RWPE1 (cell line): ENCODE data around the gene UGT3A2.
"Not testable (repeated sequence)": the region's sequence is repeated elsewhere in the genome, so short reads cannot be mapped to it uniquely, and the experiment has no call there.

Experiments used
- CTCF ChIA-PET: fragments of 350-600 bp; sonication (Branson Sonifier 250); formaldehyde crosslinking; extraction: SDS; loops from one replicate; lab custom pipeline; 2021; lab: Yijun Ruan, JAX
- POLR2A ChIA-PET: fragments of 400-600 bp; formaldehyde crosslinking; extraction: SDS; loops from one replicate; lab custom pipeline; 2020; ENCODE audit warnings: antibody characterized with exemption; ENCODE audit not compliant: low non-redundant PET; lab: Yijun Ruan, JAX
- DNase-seq: peaks from one replicate; pipeline ENCODE4 v3.0.0; 2012; ENCODE audit warnings: low spot score
- H3K27ac ChIP-seq: fragments of 450-650 bp; 2 replicates; pipeline ENCODE4 v1.5.1; 2017
- TF ChIP-seq, protein P1 (sequence below): fragments of 450-650 bp; conservative IDR thresholded peaks from 2 replicates; pipeline ENCODE4 v1.5.1; 2017; ENCODE audit warnings: low read depth, mild to moderate bottlenecking

The UGT3A2 gene

DNA sequence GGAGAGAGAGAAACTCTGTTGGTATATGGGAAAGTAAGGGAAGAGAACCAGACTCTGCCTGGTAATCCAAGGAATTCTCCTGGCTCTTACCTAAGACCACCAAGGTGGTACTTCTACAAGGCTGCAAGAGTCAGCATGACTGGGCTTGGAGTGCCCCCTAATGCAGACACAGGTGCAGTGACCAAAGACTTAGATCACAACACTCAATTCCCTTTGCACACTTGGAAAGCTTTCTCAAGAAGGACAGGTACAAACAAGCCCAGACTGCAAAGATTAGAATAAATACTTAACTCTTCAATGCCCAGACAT is 25.2 kb downstream of the UGT3A2 start:
- ChIA-PET CTCF (no interaction called here), POLR2A (no interaction called here)
- TF ChIP-seq, protein P1, sequence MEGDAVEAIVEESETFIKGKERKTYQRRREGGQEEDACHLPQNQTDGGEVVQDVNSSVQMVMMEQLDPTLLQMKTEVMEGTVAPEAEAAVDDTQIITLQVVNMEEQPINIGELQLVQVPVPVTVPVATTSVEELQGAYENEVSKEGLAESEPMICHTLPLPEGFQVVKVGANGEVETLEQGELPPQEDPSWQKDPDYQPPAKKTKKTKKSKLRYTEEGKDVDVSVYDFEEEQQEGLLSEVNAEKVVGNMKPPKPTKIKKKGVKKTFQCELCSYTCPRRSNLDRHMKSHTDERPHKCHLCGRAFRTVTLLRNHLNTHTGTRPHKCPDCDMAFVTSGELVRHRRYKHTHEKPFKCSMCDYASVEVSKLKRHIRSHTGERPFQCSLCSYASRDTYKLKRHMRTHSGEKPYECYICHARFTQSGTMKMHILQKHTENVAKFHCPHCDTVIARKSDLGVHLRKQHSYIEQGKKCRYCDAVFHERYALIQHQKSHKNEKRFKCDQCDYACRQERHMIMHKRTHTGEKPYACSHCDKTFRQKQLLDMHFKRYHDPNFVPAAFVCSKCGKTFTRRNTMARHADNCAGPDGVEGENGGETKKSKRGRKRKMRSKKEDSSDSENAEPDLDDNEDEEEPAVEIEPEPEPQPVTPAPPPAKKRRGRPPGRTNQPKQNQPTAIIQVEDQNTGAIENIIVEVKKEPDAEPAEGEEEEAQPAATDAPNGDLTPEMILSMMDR, result no peak
- no peak overlapping the region for H3K27ac ChIP-seq
- DNase-seq, result no peak

DNA sequence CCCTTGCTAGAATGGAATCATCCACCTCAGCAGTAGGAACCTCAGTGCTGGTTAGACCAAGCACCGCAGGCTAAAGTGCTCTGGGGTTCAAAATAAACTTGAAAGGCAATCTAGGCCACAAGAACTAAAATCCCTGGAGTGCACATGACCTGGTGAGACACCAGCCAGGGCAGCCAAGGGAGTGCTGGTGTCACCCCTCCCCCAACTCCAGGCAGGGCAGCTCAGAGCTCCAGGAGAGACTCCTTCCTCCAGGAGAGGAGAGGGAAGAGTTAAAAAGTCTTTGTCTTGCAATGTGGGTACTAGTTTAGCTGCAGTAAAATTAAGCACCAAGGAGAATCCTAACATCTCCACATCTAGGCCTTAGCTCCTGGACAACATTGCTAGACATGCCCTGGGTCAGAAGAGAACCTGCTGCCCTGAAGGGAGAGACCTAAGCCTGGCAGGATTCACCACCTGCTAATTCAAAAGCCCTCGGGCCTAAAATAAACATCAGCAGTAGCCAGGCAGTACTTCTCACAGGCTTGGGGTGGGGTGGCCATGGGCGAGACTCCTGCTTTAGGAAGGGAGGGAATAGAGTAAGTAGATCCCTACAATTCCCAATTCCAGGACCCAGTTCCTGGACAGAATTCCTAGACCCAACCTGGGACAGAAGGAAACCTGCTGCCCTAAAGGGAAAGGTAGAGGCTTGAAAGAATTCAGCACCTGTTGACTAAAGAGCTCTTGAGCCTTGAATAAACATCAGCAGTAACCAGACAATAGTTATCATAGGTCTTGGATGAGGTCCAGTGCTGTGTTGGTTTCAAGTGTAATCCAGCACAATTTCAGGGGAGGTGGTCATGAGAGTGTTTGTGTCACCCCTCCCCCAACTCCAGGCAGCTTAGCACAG is 25.8 kb downstream of the UGT3A2 start:
- ChIA-PET CTCF (no interaction called here), POLR2A (no interaction called here)
- no peak overlapping the region for H3K27ac ChIP-seq
- DNase-seq, result no peak
- TF ChIP-seq, protein P1, result no peak

DNA sequence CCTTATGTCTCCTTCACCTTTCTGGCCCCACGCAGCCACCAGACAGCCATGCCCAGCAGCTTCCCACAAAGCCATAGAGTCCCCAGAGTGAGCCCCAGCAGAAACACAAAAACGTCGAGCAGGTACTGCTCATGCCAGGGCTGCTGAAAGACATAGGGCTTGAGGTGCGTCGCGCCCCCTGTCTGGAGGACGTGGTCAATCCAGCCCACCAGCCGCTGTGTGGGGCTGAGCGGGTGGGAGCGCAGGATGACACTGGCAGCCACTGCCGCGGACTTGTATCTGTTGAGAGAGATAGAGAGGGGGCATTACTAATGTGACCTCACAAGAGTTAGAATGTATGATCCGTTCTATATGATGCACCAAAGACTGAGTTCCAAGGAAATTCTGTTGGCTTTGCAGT is 31.0 kb downstream of the UGT3A2 start:
- CTCF ChIA-PET, result no interaction called here
- TF ChIP-seq, protein P1, result no peak
- no peak for DNase-seq
- H3K27ac ChIP-seq, result no peak overlapping the region
- POLR2A ChIA-PET, result no interaction called here

DNA sequence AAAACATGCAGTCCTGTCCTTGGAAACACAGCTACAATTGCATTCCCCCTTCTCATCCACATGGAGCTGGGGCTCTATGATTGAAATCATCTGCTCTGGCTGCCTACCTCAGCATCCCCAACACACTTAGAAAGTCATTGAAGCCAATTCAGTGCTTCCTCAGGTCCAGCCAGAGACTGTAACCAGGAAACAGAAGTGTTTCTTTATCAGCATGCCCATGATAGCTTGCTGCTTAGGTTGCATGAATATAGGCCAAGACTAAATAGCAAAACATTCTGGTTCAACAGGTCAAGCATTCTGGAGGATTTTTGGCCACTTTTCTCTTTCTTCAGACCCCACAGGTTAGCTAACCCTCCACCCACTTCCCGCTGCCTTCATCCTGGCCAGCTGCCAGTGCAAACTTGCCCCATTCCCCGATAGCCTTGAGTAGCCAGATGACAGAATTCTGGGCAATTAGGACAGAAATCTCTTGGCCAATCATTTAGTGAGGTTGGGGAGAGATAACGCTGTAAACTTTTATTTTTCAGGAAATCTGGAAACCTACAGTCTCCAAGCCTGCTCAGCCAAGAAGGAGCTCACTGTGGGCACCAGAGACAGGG is 32.0 kb downstream of the UGT3A2 start:
- DNase-seq, POLR2A ChIA-PET, H3K27ac ChIP-seq, CTCF ChIA-PET: not testable (repeated sequence)

DNA sequence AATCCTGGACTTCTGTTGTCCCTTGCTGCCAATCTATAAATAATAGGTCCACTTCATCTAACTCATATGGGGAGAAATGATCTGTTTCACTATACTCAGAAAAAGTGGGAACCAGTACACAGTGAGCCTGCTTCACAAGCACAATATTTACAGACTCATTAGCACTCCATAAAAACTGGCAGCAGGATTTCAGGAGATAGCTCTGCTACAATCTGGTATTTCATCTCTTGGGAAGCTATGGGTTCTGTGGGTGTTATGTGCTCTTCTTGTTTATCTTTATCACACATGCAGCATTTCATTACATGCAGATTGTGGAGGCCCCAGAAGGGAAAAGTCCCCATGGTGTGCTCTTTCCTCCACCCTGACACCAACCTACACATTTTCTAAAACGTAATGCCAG is 33.2 kb downstream of the UGT3A2 start:
- no peak overlapping the region for H3K27ac ChIP-seq
- ChIA-PET POLR2A (no interaction called here), CTCF (no interaction called here)
- TF ChIP-seq, protein P1, result no peak
- no peak for DNase-seq

DNA sequence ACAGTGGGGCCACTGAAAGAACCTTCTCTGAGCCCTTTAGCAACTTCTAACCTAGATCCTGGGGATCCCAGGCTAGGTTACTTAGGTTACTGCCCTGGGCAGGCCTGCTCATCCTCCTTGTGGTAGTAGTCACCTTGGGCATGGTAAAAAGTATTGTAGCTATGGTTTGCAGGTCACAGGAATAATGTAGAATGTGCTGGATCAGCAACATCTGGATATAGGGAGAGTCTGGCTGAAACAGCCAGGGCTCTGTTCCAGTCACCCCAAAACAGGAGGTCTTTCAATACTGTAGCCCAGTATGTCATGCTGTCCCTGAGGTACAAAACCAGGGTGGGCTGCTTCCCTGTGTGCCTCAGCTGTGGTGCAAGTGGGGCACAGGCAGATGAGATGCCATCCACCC is 33.6 kb downstream of the UGT3A2 start:
- CTCF ChIA-PET, result no interaction called here
- TF ChIP-seq, protein P1, result no peak

DNA sequence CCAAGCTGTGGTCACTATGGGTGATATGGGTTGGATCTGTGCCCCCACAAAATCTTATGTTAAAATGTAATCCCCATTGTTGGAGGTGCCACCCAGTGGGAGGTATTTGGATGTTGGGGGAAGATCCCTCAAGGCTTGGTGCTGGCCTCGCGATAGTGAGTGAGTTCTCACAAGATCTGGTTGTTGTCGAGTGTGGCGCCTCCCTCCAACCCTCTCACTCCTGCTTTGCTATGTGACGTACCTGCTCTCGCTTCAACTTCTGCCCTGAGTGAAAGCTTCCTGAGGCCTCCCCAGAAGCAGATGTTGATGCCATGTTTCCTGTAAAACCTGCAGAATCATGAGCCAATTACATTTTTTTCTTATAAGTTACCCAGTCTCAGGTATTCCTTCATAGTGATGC is 35.5 kb downstream of the UGT3A2 start:
- no peak for DNase-seq
- TF ChIP-seq, protein P1, result no peak
- POLR2A ChIA-PET, result no interaction called here
- no peak overlapping the region for H3K27ac ChIP-seq
- CTCF ChIA-PET, result no interaction called here

More for the DNA sequence above, 33.6 kb downstream of the UGT3A2 start:
- H3K27ac ChIP-seq, result no peak overlapping the region
- POLR2A ChIA-PET, result no interaction called here
- DNase-seq, result no peak
